Ishikawa (cell line): ENCODE measurements around the gene LMOD3.
A peak's percentile ranks its signal among the peaks of the same experiment; 100 is the strongest.

Experiments
- CEBPB ChIP-seq: IDR thresholded peaks from 2 replicates; pipeline ENCODE4 v1.6.1; 2012
- CREB1 ChIP-seq: IDR thresholded peaks from 2 replicates; pipeline ENCODE4 v1.6.1; 2012; ENCODE audit warnings: low read depth
- EGR1 ChIP-seq: IDR thresholded peaks from 2 replicates; pipeline ENCODE4 v1.6.1; 2012
- EP300 ChIP-seq: IDR thresholded peaks from 2 replicates; pipeline ENCODE4 v1.6.1; 2012; ENCODE audit warnings: borderline replicate concordance
- FOXM1 ChIP-seq: IDR thresholded peaks from 2 replicates; pipeline ENCODE4 v1.6.1; 2012; ENCODE audit warnings: low read depth, borderline replicate concordance
- NFIC ChIP-seq: IDR thresholded peaks from 2 replicates; pipeline ENCODE4 v1.6.1; 2012
- RAD21 ChIP-seq: IDR thresholded peaks from 2 replicates; pipeline ENCODE4 v1.6.1; 2012; ENCODE audit warnings: low read depth
- TAF1 ChIP-seq: IDR thresholded peaks from 2 replicates; pipeline ENCODE4 v1.6.1; 2012; ENCODE audit warnings: low read depth, mild to moderate bottlenecking
- TCF12 ChIP-seq: IDR thresholded peaks from 2 replicates; pipeline ENCODE4 v1.6.1; 2012; ENCODE audit warnings: low read depth
- TEAD4 ChIP-seq: IDR thresholded peaks from 2 replicates; pipeline ENCODE4 v1.6.1; 2012
- YY1 ChIP-seq: IDR thresholded peaks from 2 replicates; pipeline ENCODE4 v1.6.1; 2012; ENCODE audit warnings: low read depth
- ZBTB7A ChIP-seq: IDR thresholded peaks from 2 replicates; pipeline ENCODE4 v1.6.1; 2012; ENCODE audit warnings: low read depth
- TF ChIP-seq, protein P1 (sequence below): IDR thresholded peaks from 2 replicates; pipeline ENCODE4 v1.6.1; 2012; ENCODE audit warnings: low read depth, mild to moderate bottlenecking
- TF ChIP-seq, protein P2 (sequence below): IDR thresholded peaks from 2 replicates; pipeline ENCODE4 v1.6.1; 2012
- TF ChIP-seq, protein P3 (sequence below): IDR thresholded peaks from 2 replicates; pipeline ENCODE4 v1.6.1; 2012

Gene LMOD3

DNA sequence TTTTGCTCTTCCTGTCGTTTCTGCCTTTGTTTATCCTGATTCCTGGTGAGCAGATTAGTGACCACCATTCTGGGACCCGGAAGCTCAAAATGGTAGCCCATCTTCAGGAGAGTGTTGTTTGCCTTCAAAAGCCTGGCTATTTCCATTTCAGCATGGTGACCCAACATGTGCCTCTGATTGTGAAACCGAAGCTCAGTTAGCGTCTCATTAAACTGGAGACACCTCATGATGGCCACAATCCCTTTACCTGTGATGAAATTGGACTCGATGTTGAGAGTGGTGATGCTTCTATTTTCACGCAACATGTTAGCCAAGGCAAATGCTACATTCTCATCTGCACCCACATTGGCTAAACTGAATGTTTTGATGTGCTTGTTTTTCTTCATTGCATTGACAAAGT lies 3.3 kb downstream of the LMOD3 start:
- TF ChIP-seq, protein P1, sequence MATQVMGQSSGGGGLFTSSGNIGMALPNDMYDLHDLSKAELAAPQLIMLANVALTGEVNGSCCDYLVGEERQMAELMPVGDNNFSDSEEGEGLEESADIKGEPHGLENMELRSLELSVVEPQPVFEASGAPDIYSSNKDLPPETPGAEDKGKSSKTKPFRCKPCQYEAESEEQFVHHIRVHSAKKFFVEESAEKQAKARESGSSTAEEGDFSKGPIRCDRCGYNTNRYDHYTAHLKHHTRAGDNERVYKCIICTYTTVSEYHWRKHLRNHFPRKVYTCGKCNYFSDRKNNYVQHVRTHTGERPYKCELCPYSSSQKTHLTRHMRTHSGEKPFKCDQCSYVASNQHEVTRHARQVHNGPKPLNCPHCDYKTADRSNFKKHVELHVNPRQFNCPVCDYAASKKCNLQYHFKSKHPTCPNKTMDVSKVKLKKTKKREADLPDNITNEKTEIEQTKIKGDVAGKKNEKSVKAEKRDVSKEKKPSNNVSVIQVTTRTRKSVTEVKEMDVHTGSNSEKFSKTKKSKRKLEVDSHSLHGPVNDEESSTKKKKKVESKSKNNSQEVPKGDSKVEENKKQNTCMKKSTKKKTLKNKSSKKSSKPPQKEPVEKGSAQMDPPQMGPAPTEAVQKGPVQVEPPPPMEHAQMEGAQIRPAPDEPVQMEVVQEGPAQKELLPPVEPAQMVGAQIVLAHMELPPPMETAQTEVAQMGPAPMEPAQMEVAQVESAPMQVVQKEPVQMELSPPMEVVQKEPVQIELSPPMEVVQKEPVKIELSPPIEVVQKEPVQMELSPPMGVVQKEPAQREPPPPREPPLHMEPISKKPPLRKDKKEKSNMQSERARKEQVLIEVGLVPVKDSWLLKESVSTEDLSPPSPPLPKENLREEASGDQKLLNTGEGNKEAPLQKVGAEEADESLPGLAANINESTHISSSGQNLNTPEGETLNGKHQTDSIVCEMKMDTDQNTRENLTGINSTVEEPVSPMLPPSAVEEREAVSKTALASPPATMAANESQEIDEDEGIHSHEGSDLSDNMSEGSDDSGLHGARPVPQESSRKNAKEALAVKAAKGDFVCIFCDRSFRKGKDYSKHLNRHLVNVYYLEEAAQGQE, result no peak
- TF ChIP-seq, protein P2, sequence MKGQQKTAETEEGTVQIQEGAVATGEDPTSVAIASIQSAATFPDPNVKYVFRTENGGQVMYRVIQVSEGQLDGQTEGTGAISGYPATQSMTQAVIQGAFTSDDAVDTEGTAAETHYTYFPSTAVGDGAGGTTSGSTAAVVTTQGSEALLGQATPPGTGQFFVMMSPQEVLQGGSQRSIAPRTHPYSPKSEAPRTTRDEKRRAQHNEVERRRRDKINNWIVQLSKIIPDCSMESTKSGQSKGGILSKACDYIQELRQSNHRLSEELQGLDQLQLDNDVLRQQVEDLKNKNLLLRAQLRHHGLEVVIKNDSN, result no peak
- TF ChIP-seq EGR1 (no peak), EP300 (no peak), ZBTB7A (no peak), FOXM1 (no peak), CEBPB (no peak), TAF1 (no peak), CREB1 (no peak), YY1 (no peak), NFIC (no peak), RAD21 (no peak), TEAD4 (no peak), TCF12 (no peak)
- TF ChIP-seq, protein P3, sequence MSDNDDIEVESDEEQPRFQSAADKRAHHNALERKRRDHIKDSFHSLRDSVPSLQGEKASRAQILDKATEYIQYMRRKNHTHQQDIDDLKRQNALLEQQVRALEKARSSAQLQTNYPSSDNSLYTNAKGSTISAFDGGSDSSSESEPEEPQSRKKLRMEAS, result no peak

DNA sequence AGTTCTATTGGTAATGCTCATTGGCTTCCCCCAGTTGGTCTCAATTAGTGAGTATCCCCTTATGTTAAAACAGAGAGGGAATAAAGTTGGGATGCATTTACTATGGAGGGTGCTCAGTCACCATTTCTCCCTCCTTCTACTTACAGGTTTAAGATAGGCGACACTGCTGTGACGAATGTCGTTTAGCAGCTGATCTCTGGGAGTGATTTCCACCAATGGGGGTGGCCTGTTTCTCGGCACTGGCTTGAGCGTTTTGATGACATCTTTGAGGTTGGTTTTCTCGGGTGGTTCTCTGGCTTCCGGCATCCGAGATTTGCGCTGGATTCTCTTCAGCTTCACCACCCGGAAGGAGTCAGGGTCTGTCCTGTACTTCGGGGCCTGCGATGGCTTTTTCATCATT lies 3.8 kb downstream of the LMOD3 start:
- TF ChIP-seq NFIC, result no peak
- TF ChIP-seq, protein P1, result no peak
- no peak for TF ChIP-seq YY1
- no peak for TF ChIP-seq RAD21
- TF ChIP-seq FOXM1, result no peak
- TF ChIP-seq, protein P3, result no peak
- TF ChIP-seq, protein P2, result no peak
- TF ChIP-seq EGR1, result no peak
- TF ChIP-seq TEAD4, result no peak
- no peak for TF ChIP-seq CEBPB
- no peak for TF ChIP-seq TAF1
- no peak for TF ChIP-seq TCF12
- TF ChIP-seq CREB1, result no peak
- no peak for TF ChIP-seq EP300

DNA sequence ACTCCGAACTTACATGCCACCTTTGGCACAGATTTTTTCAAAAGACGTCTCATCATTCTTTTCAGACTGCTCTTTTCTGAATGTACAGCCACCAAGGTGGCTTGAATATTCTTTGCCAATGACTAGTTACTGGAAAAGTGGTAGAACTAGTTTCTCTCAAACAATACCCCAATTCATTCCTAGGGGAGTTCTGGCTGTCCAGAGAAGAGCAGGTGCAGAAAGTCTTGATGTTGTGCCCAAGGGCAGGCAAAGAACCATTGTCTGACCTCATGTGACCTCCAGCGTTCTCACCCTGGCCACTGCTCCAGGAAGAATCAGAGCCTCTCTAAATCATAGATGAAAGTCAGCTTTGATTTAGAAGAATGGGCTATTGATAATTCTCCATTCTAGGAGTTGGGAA lies 5.5 kb downstream of the LMOD3 start:
- TF ChIP-seq ZBTB7A (no peak), CEBPB (no peak), EP300 (peak; percentile 76), CREB1 (no peak), NFIC (peak; percentile 71), TAF1 (no peak), YY1 (no peak), RAD21 (no peak; the same call in 1 of the 2 replicates), TEAD4 (no peak), FOXM1 (no peak), EGR1 (no peak), TCF12 (peak; percentile 86)
- TF ChIP-seq, protein P2, result peak; percentile 57
- TF ChIP-seq, protein P1, result no peak
- TF ChIP-seq, protein P3, result no peak; the same call in 1 of the 2 replicates

DNA sequence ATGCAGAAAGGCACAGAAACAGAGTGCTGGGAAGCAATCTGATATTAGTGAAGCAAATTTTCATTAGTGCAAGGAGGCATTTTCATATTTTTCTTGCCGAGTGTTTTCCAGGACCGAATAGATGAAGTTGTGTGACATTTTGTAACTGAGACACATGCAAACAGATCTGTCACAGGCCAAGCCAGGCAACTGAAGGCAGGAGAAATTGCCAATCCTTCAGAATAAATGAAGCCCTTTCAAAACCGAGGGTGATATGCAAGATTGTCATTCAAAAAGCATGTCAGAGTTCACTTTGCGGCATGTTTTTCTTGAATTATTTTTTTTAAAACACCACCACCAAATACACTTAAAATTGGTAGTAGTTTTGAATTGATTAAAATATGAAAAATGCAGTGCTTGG lies 6.2 kb downstream of the LMOD3 start:
- TF ChIP-seq FOXM1, result no peak
- TF ChIP-seq EP300, result no peak
- TF ChIP-seq TEAD4, result no peak
- TF ChIP-seq, protein P2, result no peak
- no peak for TF ChIP-seq YY1
- no peak for TF ChIP-seq TAF1
- no peak for TF ChIP-seq NFIC
- no peak for TF ChIP-seq RAD21
- TF ChIP-seq, protein P1, result no peak
- TF ChIP-seq CREB1, result no peak
- TF ChIP-seq ZBTB7A, result no peak
- TF ChIP-seq EGR1, result no peak
- TF ChIP-seq CEBPB, result no peak
- no peak for TF ChIP-seq TCF12
- TF ChIP-seq, protein P3, result no peak
